K562 (cell line): ENCODE results near the gene COL1A1. TPM values are rescaled to one million over a fixed set of nuclear protein-coding genes. Genes with fewer than 3 reads are reported as not detected.

ENCODE experiments used
- ATAC-seq: fragments of 200-7000 bp; cut with Tn5 transposase; 3 replicates; pipeline ENCODE4 v1.9.1; 2020; ENCODE audit warnings: moderate library complexity
- BruUV-seq: library from RNA; stranded (reverse); fragments of 400-500 nt; replicated peaks from 2 replicates; lab custom pipeline; 2021; lab: Mats Ljungman, UMichigan
- CTCF ChIA-PET: fragments of 300-600 bp; formaldehyde crosslinking; extraction: SDS; loops from one replicate; lab custom pipeline; 2021; ENCODE audit warnings: low intra/inter-chr PET ratio; lab: Yijun Ruan, JAX
- POLR2A ChIA-PET: fragments of 300-600, 350-650 bp; sonication (Branson Sonifier 250); formaldehyde crosslinking; extraction: SDS; loops from one replicate; lab custom pipeline; 2021; ENCODE audit warnings: antibody characterized with exemption, inconsistent platforms; lab: Yijun Ruan, JAX
- DNase-seq, 4 experiments: peaks; one replicate each; pipeline versions ENCODE4 v3.0.0 to v3.0.0-alpha.2; 2011 to 2018; ENCODE audit warnings: low spot score in 3 of 4, mixed read lengths in 3 of 4; ENCODE audit errors: extremely low read depth in 1 of 4
- FAIRE-seq: peaks from 2 replicates; lab custom pipeline; 2011; peaks lifted over from hg19 to GRCh38; lab: Jason Lieb, UNC
- H2AFZ ChIP-seq: 2 replicates; pipeline ENCODE4 v1.6.0; 2011; ENCODE audit warnings: low read depth, low read length, control low read depth, inconsistent platforms
- H3K27ac ChIP-seq: fragments of 200-600 bp; 3 replicates; pipeline ENCODE4 v1.8.0; 2011; ENCODE audit warnings: low read depth, mild to moderate bottlenecking, control low read depth, inconsistent platforms, low read length, moderate library complexity, mixed read lengths; ENCODE audit errors: extremely low read depth
- H3K27me3 ChIP-seq, 2 experiments: fragments of 300-600 bp in 1 of 2; 2 replicates in 1 of 2; 3 replicates in 1 of 2; pipeline versions ENCODE4 v1.6.0 to v1.8.0; 2011; ENCODE audit warnings: inconsistent platforms in 2 of 2, low read length in 2 of 2, mild to moderate bottlenecking in 1 of 2, mixed read lengths in 1 of 2, moderate library complexity in 1 of 2; ENCODE audit not compliant: control insufficient read depth in 2 of 2, insufficient read depth in 2 of 2
- H3K36me3 ChIP-seq: fragments of 300-600 bp; 3 replicates; pipeline ENCODE4 v1.8.0; 2011; ENCODE audit warnings: mild to moderate bottlenecking, low read length, inconsistent platforms; ENCODE audit not compliant: control insufficient read depth, insufficient read depth
- H3K4me1 ChIP-seq, 2 experiments: fragments of 200-600 bp in 1 of 2; replicated peaks in 1 of 2; 2 replicates in 1 of 2; 3 replicates in 1 of 2; pipeline versions ENCODE4 v1.5.1 to v1.8.0; 2011; ENCODE audit warnings: inconsistent platforms in 2 of 2, low read length in 2 of 2, mild to moderate bottlenecking in 1 of 2, mixed read lengths in 1 of 2, moderate library complexity in 1 of 2; ENCODE audit not compliant: control insufficient read depth in 2 of 2, insufficient read depth in 2 of 2
- H3K4me2 ChIP-seq: 2 replicates; pipeline ENCODE4 v1.6.1; 2011; ENCODE audit warnings: low read length, control low read depth, inconsistent platforms, mixed read lengths; ENCODE audit not compliant: insufficient read depth
- H3K4me3 ChIP-seq: fragments of 200-600 bp; sonication (generic), shearing (Covaris generic); 2 replicates; pipeline ENCODE4 v1.5.1; 2016; ENCODE audit warnings: control low read depth, inconsistent platforms
- H3K79me2 ChIP-seq: fragments of 200-600 bp; 3 replicates; pipeline ENCODE4 v1.8.0; 2011; ENCODE audit warnings: low read length, inconsistent platforms; ENCODE audit not compliant: control insufficient read depth, insufficient read depth
- H3K9ac ChIP-seq, 2 experiments: 2 replicates each; pipeline versions ENCODE4 v1.6.0 to v1.6.1; 2011; ENCODE audit warnings: low read depth in 2 of 2, low read length in 2 of 2, control low read depth in 1 of 2, inconsistent platforms in 1 of 2, mild to moderate bottlenecking in 1 of 2, mixed read lengths in 1 of 2; ENCODE audit not compliant: insufficient read depth in 1 of 2
- H3K9me1 ChIP-seq: one replicate; pipeline ENCODE4 v1.6.0; 2011; ENCODE audit warnings: inconsistent platforms, mild to moderate bottlenecking, low read length, moderate library complexity; ENCODE audit not compliant: control insufficient read depth, insufficient read depth
- H3K9me3 ChIP-seq: replicated peaks from 2 replicates; pipeline ENCODE4 v1.5.1; 2011; ENCODE audit warnings: low read depth, low read length, inconsistent platforms; ENCODE audit not compliant: control insufficient read depth, insufficient read depth
- H4K20me1 ChIP-seq: replicated peaks from 2 replicates; pipeline ENCODE4 v1.6.1; 2011; ENCODE audit warnings: low read length, inconsistent platforms, mixed read lengths; ENCODE audit not compliant: control insufficient read depth, insufficient read depth
- CREBBP ChIP-seq: IDR thresholded peaks from one replicate; pipeline ENCODE4 v1.6.1; 2012; ENCODE audit warnings: low read depth, mild to moderate bottlenecking, control low read depth, inconsistent platforms, low read length
- KDM2B ChIP-seq: fragments of 250-450 bp; sonication (Bioruptor Pico); IDR thresholded peaks from 2 replicates; pipeline ENCODE4 v1.8.0; 2021; ENCODE audit warnings: mild to moderate bottlenecking, moderate library complexity
- MAZ ChIP-seq, 2 experiments: fragments of 450-650 bp in 1 of 2; sonication (generic) in 1 of 2; formaldehyde crosslinking; IDR thresholded peaks in 1 of 2; conservative IDR thresholded peaks in 1 of 2; 2 replicates each; pipeline versions ENCODE4 v1.4.0 to v1.5.0; 2020; ENCODE audit warnings: mild to moderate bottlenecking in 1 of 2, missing genetic modification reagents in 1 of 2
- MXI1 ChIP-seq: IDR thresholded peaks from 2 replicates; pipeline ENCODE4 v1.6.1; 2011; ENCODE audit warnings: low read depth, mild to moderate bottlenecking, improper control_type of control experiment, low read length
- MYBL2 ChIP-seq, 2 experiments: fragments of 450-650 bp in 1 of 2; sonication (generic) in 1 of 2; formaldehyde crosslinking in 1 of 2; IDR thresholded peaks; 2 replicates each; pipeline versions ENCODE4 v1.6.1 to v1.8.1; 2017 to 2022; ENCODE audit warnings: borderline replicate concordance in 1 of 2, inconsistent platforms in 1 of 2, low read depth in 1 of 2, mild to moderate bottlenecking in 1 of 2, missing genetic modification reagents in 1 of 2, moderate library complexity in 1 of 2
- PCBP1 ChIP-seq: fragments of 200-400 bp; formaldehyde crosslinking; IDR thresholded peaks from 2 replicates; pipeline ENCODE4 v1.6.1; 2018; ENCODE audit warnings: mild to moderate bottlenecking, low read depth, low read length; ENCODE audit not compliant: poor library complexity, severe bottlenecking
- PML ChIP-seq: IDR thresholded peaks from 2 replicates; pipeline ENCODE4 v1.6.1; 2012; ENCODE audit warnings: low read length, inconsistent platforms
- POLR2B ChIP-seq: fragments of 450-650 bp; IDR thresholded peaks from 2 replicates; pipeline ENCODE4 v1.6.1; 2018; ENCODE audit warnings: low read depth; ENCODE audit not compliant: partially characterized antibody
- RBM25 ChIP-seq: fragments of 200-400 bp; formaldehyde crosslinking; IDR thresholded peaks from 2 replicates; pipeline ENCODE4 v1.6.1; 2018; ENCODE audit warnings: low read length, low read depth, moderate library complexity; ENCODE audit not compliant: severe bottlenecking
- RNF2 ChIP-seq: sonication (generic); IDR thresholded peaks from 2 replicates; pipeline ENCODE4 v1.6.1; 2016
- XRCC4 ChIP-seq: IDR thresholded peaks from one replicate; pipeline ENCODE4 v1.6.1; 2011; ENCODE audit not compliant: insufficient read depth, insufficient read length; ENCODE audit errors: extremely low read depth
- WGBS: fragments of 100-300 bp; shearing (Covaris generic); methylation state at CpG from one replicate; pipeline ENCODE4 v1.1.6; 2016; ENCODE audit warnings: low coverage, mixed read lengths; ENCODE audit not compliant: insufficient coverage; ENCODE audit errors: missing lambda C conversion rate; 5-methylcytosine and 5-hydroxymethylcytosine counted together
- in situ Hi-C: fragments of 300-500 bp; cut with MboI; formaldehyde crosslinking; loops from 4 replicates; pipeline ENCODE4 v1.15.0; 2018; ENCODE audit warnings: inconsistent platforms, mixed read lengths
- intact Hi-C: fragments of 100-400 bp; cut with micrococcal nuclease; formaldehyde crosslinking; loops from 2 replicates; pipeline ENCODE4 v1.14.2; 2022
- polyA plus RNA-seq, 8 experiments: library from polyadenylated mRNA; depleted of rRNA in 4 of 8; stranded (reverse) in 5 of 8; unstranded in 3 of 8; fragments of >200 nt; fragmentation: Nextera tagmentation in 2 of 8; fragmentation: Illumina TruSeq in 1 of 8; extraction: Ambion mirVana in 2 of 8; extraction: Trizol in 1 of 8; gene quantifications; 2 replicates each; pipeline versions ENCODE4 v1.2.1 to v1.2.3, GENCODE V29; 2011 to 2014; ENCODE audit warnings: inconsistent platforms in 1 of 8, missing spikeins in 1 of 8
- total RNA-seq, 7 experiments: library from RNA; depleted of rRNA in 6 of 7; stranded (reverse); fragments of >200 nt in 6 of 7; fragmentation: Illumina TruSeq in 2 of 7; extraction: Trizol in 2 of 7; gene quantifications; 2 replicates each; pipeline versions ENCODE4 v1.2.1 to v1.2.3, GENCODE V29; 2011 to 2021; ENCODE audit warnings: low replicate concordance in 1 of 7

The COL1A1 gene
- total and polyA plus RNA-seq, 9 of the 15 experiments (the other 6 are each of a cell fraction or from before 2014, with no cell fraction given), result 0.04 to 3.4 (median 0.18) TPM

DNA sequence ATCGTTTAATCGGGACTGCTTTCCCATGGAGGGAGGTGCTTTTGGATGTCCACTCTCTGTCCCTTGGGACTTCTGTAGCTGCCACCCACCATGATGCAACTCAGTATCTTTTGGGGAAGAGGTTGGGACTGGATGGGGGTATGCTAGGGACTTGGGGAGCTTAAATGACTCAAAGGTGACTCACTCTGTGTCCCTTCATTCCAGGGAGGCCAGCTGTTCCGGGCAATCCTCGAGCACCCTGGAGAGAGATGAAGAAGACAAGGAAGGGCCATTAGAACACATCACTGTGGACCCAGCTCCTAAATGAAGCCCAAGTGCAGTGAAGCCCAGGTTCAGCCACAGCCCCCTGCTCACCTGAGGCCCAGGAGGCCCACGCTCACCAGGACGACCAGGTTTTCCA, 4.6 kb downstream of the COL1A1 start (continued):
- TF ChIP-seq RBM25 (no peak), XRCC4 (no peak), PCBP1 (no peak), KDM2B (CRISPR knock-in tag) (no peak), RNF2 (no peak), CREBBP (no peak), MAZ (CRISPR knock-in tag; conservative IDR thresholded peaks at IDR 0.05 in 1 of 2, IDR thresholded peaks at IDR 0.05 in 1 of 2) (no peak), POLR2B (no peak), MYBL2 (IDR thresholded peaks at IDR 0.05; ENCODE audit: low read depth) (no peak), MYBL2 (CRISPR knock-in tag; IDR thresholded peaks at IDR 0.05; ENCODE audit: borderline replicate concordance) (no peak)

DNA sequence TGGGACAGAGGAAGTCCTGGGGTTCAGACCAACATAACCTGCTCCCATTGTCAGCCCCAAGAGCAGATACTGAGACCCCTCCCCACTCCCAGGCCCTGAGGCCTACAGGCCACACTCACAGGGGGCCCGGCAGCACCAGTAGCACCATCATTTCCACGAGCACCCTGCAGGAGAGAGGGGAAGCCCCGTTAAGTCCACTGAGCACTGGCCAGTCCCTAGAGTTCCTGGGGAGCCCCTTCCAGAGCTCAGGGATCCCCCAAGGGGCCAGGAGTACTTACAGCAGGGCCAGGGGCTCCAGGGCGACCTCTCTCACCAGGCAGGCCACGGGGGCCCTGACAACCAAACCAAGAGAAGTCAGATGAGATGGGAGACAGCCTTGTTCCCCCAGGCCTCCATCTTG, 5.4 kb downstream of the COL1A1 start:
- no peaks in the 10 kb centered on the region for H3K9me1 ChIP-seq
- POLR2A ChIA-PET, result no interaction called here
- CTCF ChIA-PET, result no interaction called here
- no peak overlapping the region for H3K27ac ChIP-seq
- H3K4me3 ChIP-seq, result no peak overlapping the region
- no peak overlapping the region for H3K9ac ChIP-seq
- H3K4me2 ChIP-seq, result no peak overlapping the region
- H3K4me1 ChIP-seq, result peaks cover 4 to 19% of the 10 kb centered on the region in 2 experiments; a peak in 3 of 5 replicates
- DNase-seq (no peak), FAIRE-seq (no peak), ATAC-seq (no peak)
- in situ Hi-C loops (no loop called here), intact Hi-C loops (no loop called here)
- no peaks in the 10 kb centered on the region for H3K79me2 ChIP-seq
- BruUV-seq, result no TSS peak
- H4K20me1 ChIP-seq, result peaks cover 7% of the 10 kb centered on the region; the same call in 1 of the 2 replicates
- peaks cover 28 to 56% of the 10 kb centered on the region in 2 experiments; a peak in 4 of 5 replicates for H3K27me3 ChIP-seq
- WGBS, result 0% methylated on average over 5 of the region's 5 CpGs
- H3K36me3 ChIP-seq, result no peaks in the 10 kb centered on the region
- no peak overlapping the region for H2AFZ ChIP-seq
- TF ChIP-seq PML (no peak), MXI1 (no peak)
- H3K9me3 ChIP-seq, result no peaks in the 10 kb centered on the region
